ENCODE results near the gene UQCR11. TPM values are rescaled to one million over a fixed set of nuclear protein-coding genes. Genes with fewer than 3 reads are reported as not detected.

The UQCR11 gene
- total and polyA plus RNA-seq, 2 of the 8 experiments (the other 6 are each of a cell fraction or from before 2014, with no cell fraction given), result 162 to 171 TPM

DNA sequence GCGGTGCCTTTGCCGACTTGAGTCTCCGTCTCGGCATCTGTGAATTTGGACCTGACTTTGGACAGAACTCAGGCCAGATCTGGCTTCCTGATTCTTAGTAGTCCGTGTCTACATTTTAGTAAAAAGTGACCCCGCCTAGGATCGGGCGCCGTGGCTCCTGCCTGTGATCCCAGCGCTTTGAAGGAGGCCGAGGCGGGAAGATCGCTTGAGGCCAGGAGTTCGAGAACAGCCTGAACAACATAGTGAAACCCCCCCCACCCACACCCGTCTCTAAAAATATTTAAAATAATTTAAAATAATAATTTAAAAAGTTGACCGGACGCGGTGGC, 48.0 kb upstream of the UQCR11 start:
- H3K23me2 ChIP-seq (ENCODE audit: low read depth, low read length), result peaks cover 6% of the 10 kb centered on the region; the same call in 1 of the 2 replicates
- WGBS, 2 experiments (ENCODE audit: extremely low coverage in 1 of 2, insufficient coverage in 1 of 2, insufficient read length in 1 of 2, insufficient replicate concordance in 2 of 2, low coverage in 1 of 2, low lambda C conversion rate in 2 of 2, missing lambda C conversion rate in 1 of 2), result 36% methylated on average over 14 of the region's 18 CpGs; no CpG with 5 or more reads in 1 of the 2 experiments
- H2BK120ac ChIP-seq (replicated peaks; ENCODE audit: low read depth, low read length), result no peak overlapping the region
- peak overlapping the region; percentile 55 for H4K91ac ChIP-seq (replicated peaks; ENCODE audit: insufficient read length, low read length)
- ChIA-PET POLR2A (ENCODE audit: partially characterized antibody) (interaction anchor here (0.7 to 4.6 kb wide), 10 partner anchors 8 to 185 kb away, joined by 3 to 27 read pairs (median 4); no protein-coding TSS in a partner anchor), CTCF (ENCODE audit: partially characterized antibody) (interaction anchor here (1.3 kb wide), 1 partner anchor 131 kb away, joined by 3 read pairs; no protein-coding TSS in a partner anchor)
- peaks cover 0 to 16% (median 6%) of the 10 kb centered on the region in 4 experiments; a peak in 6 of 7 replicates for H3K4me1 ChIP-seq (replicated peaks in 1 of 4; ENCODE audit: control insufficient read depth in 3 of 4, insufficient read depth in 4 of 4, low read length in 3 of 4)
- peak overlapping the region; percentile 31 to 78; a peak in 3 of 4 replicates for H3K4me2 ChIP-seq (ENCODE audit: insufficient read depth in 1 of 2, low read depth in 2 of 2, low read length in 2 of 2)
- peak overlapping the region in 2 of 4 experiments; percentile 42 to 52; a peak in 3 of 7 replicates for H3K9ac ChIP-seq (replicated peaks in 1 of 4; ENCODE audit: extremely low read depth in 1 of 4, low read depth in 3 of 4, low read length in 3 of 4)
- H4K20me1 ChIP-seq (replicated peaks in 1 of 2; ENCODE audit: control insufficient read depth in 1 of 2, insufficient read depth in 2 of 2, low read length in 2 of 2), result peaks cover under 1 to 9% of the 10 kb centered on the region in 2 experiments
- FAIRE-seq (no peak), DNase-seq (ENCODE audit: low read depth in 1 of 2, low spot score in 2 of 2) (no peak)
- H3K4me3 ChIP-seq (ENCODE audit: extremely low read depth in 1 of 4, insufficient read depth in 2 of 4, low read depth in 3 of 4, low read length in 4 of 4), result peak overlapping the region; percentile 44 to 80 (median 60)
- peak overlapping the region; percentile 66; the same call in 1 of the 2 replicates for H2AFZ ChIP-seq (ENCODE audit: low read length)
- H3K27me3 ChIP-seq (replicated peaks in 1 of 4; ENCODE audit: control insufficient read depth in 3 of 4, extremely low read depth in 1 of 4, insufficient read depth in 3 of 4, low read length in 3 of 4), result no peaks in the 10 kb centered on the region; a peak in 1 of 7 replicates
- peaks cover 0 to 32% of the 10 kb centered on the region in 2 experiments; a peak in 3 of 4 replicates for H3K79me2 ChIP-seq (ENCODE audit: control insufficient read depth in 1 of 2, insufficient read depth in 2 of 2, low read length in 2 of 2)
- peak overlapping the region; percentile 94 for H3K4ac ChIP-seq (replicated peaks; ENCODE audit: insufficient read length, low read depth, low read length)
- H2BK15ac ChIP-seq (ENCODE audit: low read length), result no peak overlapping the region
- H3K14ac ChIP-seq (ENCODE audit: insufficient read length), result no peak overlapping the region
- H3K36me3 ChIP-seq (ENCODE audit: control insufficient read depth in 2 of 4, insufficient read depth in 4 of 4, low read length in 3 of 4), result peaks cover 12 to 19% (median 15%) of the 10 kb centered on the region in 4 experiments; a peak in 7 of 8 replicates
- H2BK20ac ChIP-seq (ENCODE audit: low read length), result no peak overlapping the region
- H3K9me3 ChIP-seq (ENCODE audit: insufficient read depth in 2 of 2, low read depth in 1 of 2, low read length in 1 of 2), result no peaks in the 10 kb centered on the region
- peak overlapping the region; percentile 75 for H4K8ac ChIP-seq (ENCODE audit: extremely low read depth, insufficient read depth, low read length)
- no peak overlapping the region for H3K23ac ChIP-seq (ENCODE audit: insufficient read length)
- no peak overlapping the region for H3K18ac ChIP-seq (ENCODE audit: extremely low read depth, low read length)
- no peak overlapping the region for H3K56ac ChIP-seq (replicated peaks; ENCODE audit: insufficient read length, low read depth, low read length)
- H3K27ac ChIP-seq (ENCODE audit: low read depth, low read length), result 0 out of 2 replicates have a peak overlapping the region, but pooled peaks have one; percentile 55
- no peak overlapping the region for H2AK5ac ChIP-seq (ENCODE audit: low read depth, low read length)
- H2BK5ac ChIP-seq (ENCODE audit: low read depth, low read length), result no peak overlapping the region
- H3K79me1 ChIP-seq (ENCODE audit: low read depth, low read length), result peaks cover 4% of the 10 kb centered on the region; the same call in 1 of the 2 replicates
- H4K5ac ChIP-seq (ENCODE audit: insufficient read length, low read depth, low read length), result peak overlapping the region; percentile 18
- no peak overlapping the region for H2BK12ac ChIP-seq (ENCODE audit: low read depth, low read length)
- peak; percentile 3 for TF ChIP-seq ASH2L (IDR thresholded peaks at IDR 0.05; ENCODE audit: low read length)
- no peak for TF ChIP-seq KDM4A (IDR thresholded peaks at IDR 0.05; ENCODE audit: low read depth, low read length, severe bottlenecking)
- no peak for TF ChIP-seq EP300 (IDR thresholded peaks at IDR 0.05; ENCODE audit: borderline replicate concordance in 1 of 2, low read depth in 2 of 2, low read length in 2 of 2)
- no peak for TF ChIP-seq YY1 (IDR thresholded peaks at IDR 0.05; ENCODE audit: low read depth, low read length)
- TF ChIP-seq, protein P1, sequence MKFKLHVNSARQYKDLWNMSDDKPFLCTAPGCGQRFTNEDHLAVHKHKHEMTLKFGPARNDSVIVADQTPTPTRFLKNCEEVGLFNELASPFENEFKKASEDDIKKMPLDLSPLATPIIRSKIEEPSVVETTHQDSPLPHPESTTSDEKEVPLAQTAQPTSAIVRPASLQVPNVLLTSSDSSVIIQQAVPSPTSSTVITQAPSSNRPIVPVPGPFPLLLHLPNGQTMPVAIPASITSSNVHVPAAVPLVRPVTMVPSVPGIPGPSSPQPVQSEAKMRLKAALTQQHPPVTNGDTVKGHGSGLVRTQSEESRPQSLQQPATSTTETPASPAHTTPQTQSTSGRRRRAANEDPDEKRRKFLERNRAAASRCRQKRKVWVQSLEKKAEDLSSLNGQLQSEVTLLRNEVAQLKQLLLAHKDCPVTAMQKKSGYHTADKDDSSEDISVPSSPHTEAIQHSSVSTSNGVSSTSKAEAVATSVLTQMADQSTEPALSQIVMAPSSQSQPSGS (IDR thresholded peaks at IDR 0.05; ENCODE audit: low read length), result no peak
- TF ChIP-seq SP4 (IDR thresholded peaks at IDR 0.05; ENCODE audit: low read length), result no peak
